Measurements from ENCODE around the gene DIPK1B.
"Not testable (repeated sequence)": the region's sequence is repeated elsewhere in the genome, so short reads cannot be mapped to it uniquely, and the experiment has no call there.

DIPK1B gene

DNA sequence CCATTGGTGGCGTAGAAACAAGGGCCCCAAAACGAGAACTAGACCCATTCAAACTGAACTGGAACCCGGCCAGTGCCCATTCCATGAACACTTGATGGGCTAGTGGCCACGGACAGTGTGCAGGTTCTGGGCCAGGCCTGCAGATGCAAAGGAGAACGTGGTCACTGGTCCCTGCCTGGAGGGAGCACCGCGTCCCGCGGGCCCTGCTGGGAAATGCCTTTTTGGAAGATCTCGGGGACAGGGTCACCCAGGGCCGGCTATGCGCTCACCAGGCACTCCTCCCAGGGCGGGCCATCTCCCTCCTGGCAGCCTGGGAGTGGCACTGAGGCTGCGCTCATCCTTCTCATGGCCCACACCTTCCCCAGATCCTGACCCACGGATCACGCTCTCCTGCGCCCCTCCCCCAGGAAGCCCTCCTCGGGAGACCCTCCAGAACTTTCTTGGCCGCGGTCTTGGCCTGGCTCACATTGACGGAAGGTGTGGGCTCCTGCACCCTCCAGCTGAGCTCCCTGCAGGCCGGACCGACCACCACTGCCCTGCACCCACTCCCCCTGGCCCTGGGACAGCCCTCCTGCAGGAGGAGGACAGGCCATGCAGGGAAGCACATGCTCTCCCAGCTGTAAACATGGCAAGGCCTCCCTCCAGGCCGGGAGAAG lies 2.8 kb upstream of the DIPK1B start:
- no peak for DNase-seq (ENCODE audit: low spot score)
- TF ChIP-seq, protein P1, sequence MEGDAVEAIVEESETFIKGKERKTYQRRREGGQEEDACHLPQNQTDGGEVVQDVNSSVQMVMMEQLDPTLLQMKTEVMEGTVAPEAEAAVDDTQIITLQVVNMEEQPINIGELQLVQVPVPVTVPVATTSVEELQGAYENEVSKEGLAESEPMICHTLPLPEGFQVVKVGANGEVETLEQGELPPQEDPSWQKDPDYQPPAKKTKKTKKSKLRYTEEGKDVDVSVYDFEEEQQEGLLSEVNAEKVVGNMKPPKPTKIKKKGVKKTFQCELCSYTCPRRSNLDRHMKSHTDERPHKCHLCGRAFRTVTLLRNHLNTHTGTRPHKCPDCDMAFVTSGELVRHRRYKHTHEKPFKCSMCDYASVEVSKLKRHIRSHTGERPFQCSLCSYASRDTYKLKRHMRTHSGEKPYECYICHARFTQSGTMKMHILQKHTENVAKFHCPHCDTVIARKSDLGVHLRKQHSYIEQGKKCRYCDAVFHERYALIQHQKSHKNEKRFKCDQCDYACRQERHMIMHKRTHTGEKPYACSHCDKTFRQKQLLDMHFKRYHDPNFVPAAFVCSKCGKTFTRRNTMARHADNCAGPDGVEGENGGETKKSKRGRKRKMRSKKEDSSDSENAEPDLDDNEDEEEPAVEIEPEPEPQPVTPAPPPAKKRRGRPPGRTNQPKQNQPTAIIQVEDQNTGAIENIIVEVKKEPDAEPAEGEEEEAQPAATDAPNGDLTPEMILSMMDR (conservative IDR thresholded peaks at IDR 0.05; ENCODE audit: low read depth) = no peak
- ChIA-PET POLR2A (ENCODE audit: low non-redundant PET) (no interaction called here), CTCF (interaction anchor here (1.3 kb wide), 1 partner anchor 78 kb away, joined by 3 read pairs; no protein-coding TSS in a partner anchor)
- H3K27ac ChIP-seq = 0 out of 2 replicates have a peak overlapping the region, but pooled peaks have one; percentile 1

DNA sequence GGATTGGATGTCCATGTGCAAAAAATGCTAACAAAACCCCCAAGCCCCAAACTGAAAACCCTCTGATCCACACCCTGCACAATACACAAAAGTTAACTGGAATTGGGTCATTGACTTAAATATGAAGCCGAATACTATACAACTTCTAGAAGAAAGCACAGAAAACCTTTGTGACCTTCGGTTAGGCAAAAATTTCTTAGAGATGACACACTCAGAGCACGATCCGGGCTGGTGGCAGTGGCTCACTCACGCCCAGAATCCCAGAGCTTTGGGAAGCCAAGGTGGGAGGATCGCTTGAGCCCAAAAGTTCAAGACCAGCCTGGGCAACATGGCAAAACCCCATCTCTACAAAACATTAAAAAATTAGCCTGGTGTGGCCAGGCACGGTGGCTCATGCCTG lies 1.8 kb upstream of the DIPK1B start:
- ChIA-PET POLR2A (ENCODE audit: low non-redundant PET) (no interaction called here), CTCF (interaction anchor here (1.3 kb wide), 1 partner anchor 17 kb away, joined by 3 read pairs; no protein-coding TSS in a partner anchor)
- TF ChIP-seq, protein P1 (conservative IDR thresholded peaks at IDR 0.05; ENCODE audit: low read depth) = no peak
- peak overlapping the region; percentile 32 for H3K27ac ChIP-seq
- no peak for DNase-seq (ENCODE audit: low spot score)

DNA sequence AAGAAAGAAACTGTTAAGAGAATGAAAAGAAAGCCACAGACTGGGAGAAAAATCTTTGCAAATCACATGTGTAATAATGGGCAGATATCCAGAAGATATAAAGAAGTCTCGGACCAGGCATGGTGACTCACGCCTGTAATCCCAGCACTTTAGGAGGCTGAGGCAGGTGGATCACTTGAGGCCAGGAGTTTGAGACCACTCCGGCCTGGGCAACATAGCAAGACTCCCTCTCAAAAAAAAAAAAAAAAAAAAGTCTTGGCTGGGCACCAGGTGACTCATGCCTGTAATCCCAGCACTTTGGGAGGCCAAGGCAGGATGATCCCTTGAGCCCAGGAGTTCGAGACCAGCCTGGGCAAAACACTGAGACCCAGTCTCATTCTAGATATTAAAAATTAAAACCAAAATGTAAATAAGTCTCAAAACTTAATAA lies 1.1 kb upstream of the DIPK1B start:
- DNase-seq (ENCODE audit: low spot score); POLR2A ChIA-PET (ENCODE audit: low non-redundant PET): not testable (repeated sequence)
- peak overlapping the region; percentile 32; the same call in 1 of the 2 replicates for H3K27ac ChIP-seq
- CTCF ChIA-PET = interaction anchor here (0.6 to 1.3 kb wide), 3 partner anchors 18 to 439 kb away, joined by 3 read pairs; no protein-coding TSS in a partner anchor

DNA sequence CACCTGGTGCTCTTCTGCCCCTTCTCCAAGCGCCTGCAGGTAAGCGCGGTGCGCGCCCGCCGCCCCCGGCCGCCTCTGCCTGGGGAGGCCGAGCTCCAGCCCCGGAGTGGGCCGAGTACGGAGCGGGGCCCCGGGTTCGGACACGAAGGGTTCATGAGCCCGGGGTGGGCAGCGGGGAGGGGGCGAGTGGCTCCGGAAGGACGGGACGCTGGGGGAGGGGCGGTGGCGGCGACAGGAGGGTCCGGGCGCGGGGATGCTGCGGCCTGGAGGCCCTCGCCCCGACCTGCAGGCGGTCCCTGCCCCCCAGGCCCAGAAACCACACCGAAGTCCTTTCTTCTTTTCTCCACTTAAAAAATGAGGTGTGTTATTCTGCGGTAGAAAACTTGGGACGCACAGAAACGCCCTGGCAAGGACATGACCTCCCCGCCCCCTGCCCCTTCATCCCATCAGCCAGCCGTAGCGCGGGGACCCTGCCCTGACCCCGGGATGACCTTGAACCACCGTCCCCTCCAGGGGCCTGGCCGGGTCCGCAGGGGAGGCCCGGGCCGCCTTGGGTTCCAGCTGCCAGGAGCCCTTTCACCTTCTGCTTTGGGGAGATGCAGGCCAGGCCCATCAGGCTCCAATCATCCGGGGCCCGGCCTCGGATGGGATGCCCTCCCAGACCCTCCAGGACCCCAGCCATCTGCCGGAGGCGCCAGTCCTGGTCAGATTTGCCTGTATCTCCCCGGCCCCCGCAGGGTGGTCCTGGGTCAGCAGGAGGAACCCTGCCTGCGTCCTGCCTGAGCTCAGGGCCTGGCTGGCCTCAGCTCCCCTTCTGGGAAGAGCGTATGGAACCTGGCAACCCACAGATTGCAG lies 545 bp downstream of the DIPK1B start:
- TF ChIP-seq, protein P1 (conservative IDR thresholded peaks at IDR 0.05; ENCODE audit: low read depth) = no peak
- POLR2A ChIA-PET (ENCODE audit: low non-redundant PET) = interaction anchor here (1.0 kb wide), 1 partner anchor 13 kb away, joined by 5 read pairs; no protein-coding TSS in a partner anchor
- DNase-seq (ENCODE audit: low spot score) = no peak
- CTCF ChIA-PET = interaction anchor here (0.6 to 1.9 kb wide), 7 partner anchors 9 to 316 kb away, joined by 3 to 6 read pairs (median 3); no protein-coding TSS in a partner anchor
- H3K27ac ChIP-seq = peak overlapping the region; percentile 0; the same call in 1 of the 2 replicates

DNA sequence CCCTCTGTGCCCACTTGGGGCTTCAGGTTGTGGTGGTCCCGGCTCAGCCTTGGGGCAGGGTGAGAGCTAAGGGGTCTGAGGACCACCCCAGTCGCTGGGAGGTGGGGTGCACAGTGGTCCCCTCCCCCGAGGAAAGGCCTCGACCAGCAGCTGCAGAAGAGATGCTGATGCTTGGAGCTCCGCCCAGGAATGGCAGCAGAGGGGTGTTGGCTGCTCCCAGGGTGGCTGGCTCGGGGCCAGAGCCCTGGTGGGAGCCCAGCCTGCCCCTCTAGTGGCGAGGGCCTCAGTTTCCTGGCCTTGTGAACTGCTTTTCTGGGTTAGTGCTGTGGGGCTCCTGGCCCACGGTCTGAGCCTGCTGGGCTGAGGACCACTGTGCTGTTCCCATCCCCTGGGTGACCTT lies 1.2 kb downstream of the DIPK1B start:
- no peak for DNase-seq (ENCODE audit: low spot score)
- ChIA-PET POLR2A (ENCODE audit: low non-redundant PET) (interaction anchor here (0.7 to 1.0 kb wide), 3 partner anchors 10 to 14 kb away, joined by 3 to 8 read pairs (median 5); no protein-coding TSS in a partner anchor), CTCF (interaction anchor here (0.6 to 1.9 kb wide), 10 partner anchors 8 to 101 kb away, joined by 3 to 6 read pairs (median 3); no protein-coding TSS in a partner anchor)
- TF ChIP-seq, protein P1 (conservative IDR thresholded peaks at IDR 0.05; ENCODE audit: low read depth) = no peak
- peak overlapping the region; percentile 0; the same call in 1 of the 2 replicates for H3K27ac ChIP-seq

DNA sequence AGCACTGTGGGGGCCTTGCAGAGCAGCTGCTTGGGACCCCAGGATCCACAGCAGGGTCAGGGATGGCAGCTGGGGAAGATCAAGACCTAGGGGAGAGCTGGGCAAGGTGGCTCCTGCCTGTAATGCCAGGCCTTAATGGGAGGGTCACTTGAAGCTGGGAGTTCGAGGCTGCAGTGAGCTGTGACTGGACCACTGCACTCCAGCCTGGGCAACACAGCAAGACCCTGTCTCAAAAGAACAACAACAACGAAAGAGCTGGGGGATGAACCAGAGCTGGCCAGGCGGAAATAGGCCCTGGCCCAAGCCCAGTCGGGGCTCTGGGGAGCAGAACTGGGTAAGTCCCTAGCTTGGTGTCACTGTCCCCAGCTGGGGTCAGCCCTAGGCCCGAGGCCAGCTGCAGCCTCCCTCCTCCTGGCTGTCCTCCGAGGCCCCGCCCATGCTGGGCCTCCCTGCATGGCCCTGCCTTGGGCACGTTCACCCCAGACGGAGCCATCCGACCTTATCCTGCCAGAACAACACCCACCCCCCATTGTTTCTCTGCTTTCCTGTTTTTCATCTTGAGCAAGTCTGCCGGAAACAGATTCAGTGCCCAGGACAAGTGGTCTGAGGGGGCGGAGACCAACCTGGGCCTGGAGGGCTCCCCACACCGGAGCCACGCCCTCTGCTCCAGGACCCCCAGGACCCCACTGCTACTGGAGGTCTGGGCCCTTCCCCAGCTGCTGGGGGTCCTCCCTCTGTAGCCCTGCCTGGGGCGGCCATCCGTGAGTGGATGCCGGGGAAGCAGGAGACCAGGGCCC lies 1.9 kb downstream of the DIPK1B start:
- TF ChIP-seq, protein P1 (conservative IDR thresholded peaks at IDR 0.05; ENCODE audit: low read depth) = no peak
- ChIA-PET CTCF (interaction anchor here (0.6 to 1.9 kb wide), 9 partner anchors 8 to 950 kb away, joined by 3 to 6 read pairs (median 3); no protein-coding TSS in a partner anchor), POLR2A (ENCODE audit: low non-redundant PET) (interaction anchor here (0.7 kb wide), 2 partner anchors 9 to 13 kb away, joined by 3 to 8 read pairs; no protein-coding TSS in a partner anchor)
- DNase-seq (ENCODE audit: low spot score) = no peak
- no peak overlapping the region; the same call in 1 of the 2 replicates for H3K27ac ChIP-seq

All from RWPE1 (cell line).